H1 (cell line): Measurements from ENCODE around the gene ECT2L. TPM values are rescaled to one million over a fixed set of nuclear protein-coding genes. Genes with fewer than 3 reads are reported as not detected.

Source experiments
- CTCF ChIA-PET: fragments of 300-600 bp; sonication (Branson Sonifier 250); formaldehyde crosslinking; loops from one replicate; lab custom pipeline; 2021; ENCODE audit not compliant: partially characterized antibody; lab: Charles Lee
- POLR2A ChIA-PET: fragments of 300-600 bp; sonication (Branson Sonifier 250); formaldehyde crosslinking; loops from one replicate; lab custom pipeline; 2021; ENCODE audit warnings: inconsistent platforms; ENCODE audit not compliant: partially characterized antibody; lab: Charles Lee
- DNase-seq, 2 experiments: peaks; one replicate each; pipeline versions ENCODE4 v3.0.0 to v3.0.0-alpha.2; 2010 to 2022; ENCODE audit warnings: low spot score in 2 of 2, low read depth in 1 of 2, mixed read lengths in 1 of 2
- FAIRE-seq: peaks from 2 replicates; lab custom pipeline; 2011; peaks lifted over from hg19 to GRCh38; lab: Jason Lieb, UNC
- H2AFZ ChIP-seq: 2 replicates; pipeline ENCODE4 v1.8.1; 2012; ENCODE audit warnings: low read length, inconsistent platforms
- H2AK5ac ChIP-seq: 2 replicates; pipeline ENCODE4 v1.6.1; 2013; ENCODE audit warnings: low read depth, low read length
- H2BK120ac ChIP-seq: replicated peaks from 2 replicates; pipeline ENCODE3; 2013; ENCODE audit warnings: low read depth, low read length, inconsistent platforms
- H2BK12ac ChIP-seq: 2 replicates; pipeline ENCODE4 v1.6.1; 2013; ENCODE audit warnings: low read depth, low read length
- H2BK15ac ChIP-seq: 2 replicates; pipeline ENCODE4 v1.6.1; 2013; ENCODE audit warnings: low read length
- H2BK20ac ChIP-seq: 2 replicates; pipeline ENCODE4 v1.6.1; 2013; ENCODE audit warnings: low read length
- H2BK5ac ChIP-seq: 2 replicates; pipeline ENCODE4 v1.6.1; 2013; ENCODE audit warnings: low read depth, low read length
- H3K14ac ChIP-seq: 2 replicates; pipeline ENCODE4 v1.6.1; 2013; ENCODE audit warnings: inconsistent platforms; ENCODE audit not compliant: insufficient read length
- H3K18ac ChIP-seq: 2 replicates; pipeline ENCODE4 v1.6.1; 2013; ENCODE audit warnings: low read length; ENCODE audit errors: extremely low read depth
- H3K23ac ChIP-seq: 2 replicates; pipeline ENCODE4 v1.6.1; 2013; ENCODE audit warnings: inconsistent platforms; ENCODE audit not compliant: insufficient read length
- H3K23me2 ChIP-seq: 2 replicates; pipeline ENCODE4 v1.6.1; 2013; ENCODE audit warnings: low read depth, low read length
- H3K27ac ChIP-seq: 2 replicates; pipeline ENCODE4 v1.6.1; 2011; ENCODE audit warnings: low read depth, low read length, inconsistent platforms
- H3K27me3 ChIP-seq, 4 experiments: replicated peaks in 1 of 4; 1 replicate in 1 of 4; 2 replicates in 3 of 4; pipeline versions ENCODE4 v1.6.1 to v1.8.1; 2011 to 2013; ENCODE audit warnings: low read length in 3 of 4, mild to moderate bottlenecking in 3 of 4, inconsistent platforms in 2 of 4, mixed read lengths in 2 of 4, moderate library complexity in 1 of 4; ENCODE audit not compliant: control insufficient read depth in 3 of 4, insufficient read depth in 3 of 4; ENCODE audit errors: extremely low read depth in 1 of 4
- H3K36me3 ChIP-seq, 4 experiments: 2 replicates each; pipeline versions ENCODE4 v1.6.1 to v1.8.1; 2011 to 2013; ENCODE audit warnings: mild to moderate bottlenecking in 4 of 4, low read length in 3 of 4, moderate library complexity in 2 of 4, control low read depth in 1 of 4, inconsistent platforms in 1 of 4; ENCODE audit not compliant: insufficient read depth in 4 of 4, control insufficient read depth in 2 of 4
- H3K4ac ChIP-seq: replicated peaks from 2 replicates; pipeline ENCODE3; 2013; ENCODE audit warnings: low read length, low read depth, mixed read lengths, inconsistent platforms; ENCODE audit not compliant: insufficient read length
- H3K4me1 ChIP-seq, 4 experiments: replicated peaks in 1 of 4; 1 replicate in 1 of 4; 2 replicates in 3 of 4; pipeline versions ENCODE4 v1.6.1 to v1.8.1; 2011 to 2013; ENCODE audit warnings: low read length in 3 of 4, inconsistent platforms in 2 of 4, mixed read lengths in 1 of 4; ENCODE audit not compliant: insufficient read depth in 4 of 4, control insufficient read depth in 3 of 4
- H3K4me2 ChIP-seq, 2 experiments: 2 replicates each; pipeline versions ENCODE4 v1.6.1 to v1.8.1; 2011 to 2013; ENCODE audit warnings: low read depth in 2 of 2, low read length in 2 of 2, control low read depth in 1 of 2, inconsistent platforms in 1 of 2, mild to moderate bottlenecking in 1 of 2; ENCODE audit not compliant: insufficient read depth in 1 of 2
- H3K4me3 ChIP-seq, 4 experiments: fragments of 200-600, 300-600 bp in 1 of 4; sonication (generic), shearing (Covaris generic), sonication (Bioruptor Twin) in 1 of 4; 2 replicates each; pipeline versions ENCODE4 v1.5.1 to v1.8.1; 2011 to 2016; ENCODE audit warnings: low read length in 4 of 4, low read depth in 3 of 4, control low read depth in 2 of 4, inconsistent platforms in 2 of 4, mild to moderate bottlenecking in 2 of 4, mixed read lengths in 1 of 4, moderate library complexity in 1 of 4; ENCODE audit not compliant: insufficient read depth in 2 of 4; ENCODE audit errors: extremely low read depth in 1 of 4
- H3K56ac ChIP-seq: replicated peaks from 2 replicates; pipeline ENCODE3; 2013; ENCODE audit warnings: low read depth, mild to moderate bottlenecking, mixed read lengths, low read length, inconsistent platforms; ENCODE audit not compliant: insufficient read length
- H3K79me1 ChIP-seq: 2 replicates; pipeline ENCODE4 v1.6.1; 2013; ENCODE audit warnings: low read depth, low read length, control low read depth
- H3K79me2 ChIP-seq, 2 experiments: 2 replicates each; pipeline versions ENCODE4 v1.6.1 to v1.8.1; 2012 to 2013; ENCODE audit warnings: low read length in 2 of 2, mild to moderate bottlenecking in 2 of 2, inconsistent platforms in 1 of 2; ENCODE audit not compliant: insufficient read depth in 2 of 2, control insufficient read depth in 1 of 2
- H3K9ac ChIP-seq, 4 experiments: replicated peaks in 1 of 4; 1 replicate in 1 of 4; 2 replicates in 3 of 4; pipeline versions ENCODE4 v1.6.1 to v1.8.1; 2011 to 2013; ENCODE audit warnings: low read depth in 3 of 4, low read length in 3 of 4, control low read depth in 2 of 4, mild to moderate bottlenecking in 2 of 4, moderate library complexity in 2 of 4, inconsistent platforms in 1 of 4; ENCODE audit errors: extremely low read depth in 1 of 4
- H3K9me3 ChIP-seq, 2 experiments: 2 replicates each; pipeline versions ENCODE4 v1.6.1 to v1.8.1; 2012 to 2013; ENCODE audit warnings: mild to moderate bottlenecking in 2 of 2, moderate library complexity in 2 of 2, control low read depth in 1 of 2, inconsistent platforms in 1 of 2, low read depth in 1 of 2, low read length in 1 of 2, mixed read lengths in 1 of 2; ENCODE audit not compliant: insufficient read depth in 2 of 2
- H4K20me1 ChIP-seq, 2 experiments: replicated peaks in 1 of 2; 2 replicates each; pipeline versions ENCODE3 to v1.8.1; 2011 to 2013; ENCODE audit warnings: inconsistent platforms in 2 of 2, low read length in 2 of 2, mild to moderate bottlenecking in 1 of 2; ENCODE audit not compliant: insufficient read depth in 2 of 2, control insufficient read depth in 1 of 2
- H4K5ac ChIP-seq: 2 replicates; pipeline ENCODE4 v1.6.1; 2013; ENCODE audit warnings: low read length, low read depth, mixed read lengths, inconsistent platforms; ENCODE audit not compliant: insufficient read length
- H4K8ac ChIP-seq: 2 replicates; pipeline ENCODE4 v1.8.0; 2013; ENCODE audit warnings: mild to moderate bottlenecking, moderate library complexity, low read length, inconsistent platforms; ENCODE audit not compliant: insufficient read depth; ENCODE audit errors: extremely low read depth
- H4K91ac ChIP-seq: replicated peaks from 2 replicates; pipeline ENCODE3; 2013; ENCODE audit warnings: low read length, mixed read lengths, inconsistent platforms; ENCODE audit not compliant: insufficient read length
- ATF3 ChIP-seq: IDR thresholded peaks from 2 replicates; pipeline ENCODE4 v1.6.1; 2011; ENCODE audit warnings: low read depth, mild to moderate bottlenecking, low read length; ENCODE audit not compliant: insufficient read depth
- BCL11A ChIP-seq, 2 experiments: IDR thresholded peaks; one replicate each; pipeline ENCODE4 v1.6.1; 2011; ENCODE audit warnings: low read depth in 2 of 2, low read length in 2 of 2, mild to moderate bottlenecking in 2 of 2
- CBX5 ChIP-seq: fragments of 300-800, 300-1000 bp; sonication (generic); IDR thresholded peaks from 2 replicates; pipeline ENCODE4 v1.7.1; 2016; ENCODE audit warnings: antibody characterized with exemption, low read length, low read depth
- EGR1 ChIP-seq: IDR thresholded peaks from 2 replicates; pipeline ENCODE4 v1.6.1; 2011; ENCODE audit warnings: low read depth, low read length, borderline replicate concordance
- EZH2 ChIP-seq: fragments of 200-600 bp; sonication (generic); IDR thresholded peaks from 2 replicates; pipeline ENCODE4 v1.7.1; 2012; ENCODE audit warnings: low read depth, mild to moderate bottlenecking, moderate library complexity, low read length, inconsistent platforms; ENCODE audit not compliant: severe bottlenecking
- HDAC2 ChIP-seq, 2 experiments: fragments of 300-600 bp in 1 of 2; sonication (generic) in 1 of 2; IDR thresholded peaks; 2 replicates each; pipeline ENCODE4 v1.6.1; 2011 to 2012; ENCODE audit warnings: low read depth in 2 of 2, low read length in 2 of 2, mild to moderate bottlenecking in 2 of 2, moderate library complexity in 2 of 2, borderline replicate concordance in 1 of 2, inconsistent platforms in 1 of 2
- MAX ChIP-seq: IDR thresholded peaks from 2 replicates; pipeline ENCODE4 v1.6.1; 2012; ENCODE audit warnings: inconsistent platforms
- POU5F1 ChIP-seq: IDR thresholded peaks from 2 replicates; pipeline ENCODE4 v1.6.1; 2011; ENCODE audit warnings: low read depth, mild to moderate bottlenecking, low read length, moderate library complexity
- RXRA ChIP-seq: IDR thresholded peaks from 2 replicates; pipeline ENCODE4 v1.6.1; 2011; ENCODE audit warnings: low read depth, mild to moderate bottlenecking, low read length, moderate library complexity; ENCODE audit not compliant: insufficient read depth
- TBP ChIP-seq: IDR thresholded peaks from 2 replicates; pipeline ENCODE4 v1.6.1; 2011; ENCODE audit warnings: low read depth, low read length, improper control_type of control experiment
- WGBS, 2 experiments: shearing (Covaris generic) in 1 of 2; methylation state at CpG; one replicate each; pipeline versions ENCODE4 v1.1.6 to v1.1.7; 2013 to 2015; ENCODE audit warnings: low lambda C conversion rate in 2 of 2, mixed read lengths in 2 of 2, inconsistent platforms in 1 of 2, low coverage in 1 of 2, missing lambda C conversion rate in 1 of 2; ENCODE audit not compliant: insufficient replicate concordance in 2 of 2, insufficient coverage in 1 of 2, insufficient read length in 1 of 2; ENCODE audit errors: extremely low coverage in 1 of 2, missing lambda C conversion rate in 1 of 2; 5-methylcytosine and 5-hydroxymethylcytosine counted together
- polyA plus RNA-seq, 7 experiments: library from polyadenylated mRNA; depleted of rRNA in 3 of 7; stranded (reverse) in 5 of 7; unstranded in 2 of 7; fragments of >200 nt in 5 of 7; fragments of 200-250 nt in 2 of 7; gene quantifications; 1 replicate in 5 of 7; 2 replicates in 1 of 7; 4 replicates in 1 of 7; pipeline versions ENCODE4 v1.2.1 to v1.2.3, GENCODE V29; 2011 to 2013; ENCODE audit warnings: missing spikeins in 2 of 7, mixed read lengths in 2 of 7
- total RNA-seq: library from RNA; stranded (reverse); fragmentation: NEBNext Ultra II Directional; extraction: Animal tissue kit (Norgen Biotek cat#: 25700); gene quantifications from 2 replicates; pipeline ENCODE4 v1.2.1, GENCODE V29; 2021

The ECT2L gene
- total and polyA plus RNA-seq, 2 of the 8 experiments (the other 6 are each of a cell fraction or from before 2014, with no cell fraction given): not detected

- no peaks in the 10 kb centered on the region; the same call in 1 of the 2 replicates for H3K23me2 ChIP-seq
- no peak overlapping the region for H2BK12ac ChIP-seq
- H3K23ac ChIP-seq: no peak overlapping the region
- no peaks in the 10 kb centered on the region for H4K20me1 ChIP-seq
- H2BK15ac ChIP-seq: no peak overlapping the region
- H3K9ac ChIP-seq: no peak overlapping the region
- H3K4ac ChIP-seq: no peak overlapping the region
- no peak overlapping the region for H2BK5ac ChIP-seq
- no peaks in the 10 kb centered on the region for H3K9me3 ChIP-seq
- peaks cover 0 to 1% (median 0%) of the 10 kb centered on the region in 4 experiments; a peak in 1 of 7 replicates for H3K27me3 ChIP-seq
- no peaks in the 10 kb centered on the region for H3K36me3 ChIP-seq
- no peak overlapping the region for H3K18ac ChIP-seq
- no peak overlapping the region for H4K91ac ChIP-seq
- H3K4me2 ChIP-seq: no peak overlapping the region
- CTCF ChIA-PET: interaction anchor here (0.8 to 1.7 kb wide), 4 partner anchors 10 to 303 kb away, joined by 3 to 5 read pairs (median 4); no protein-coding TSS in a partner anchor
- H2BK20ac ChIP-seq: no peak overlapping the region
- no peak overlapping the region for H2AFZ ChIP-seq
- H3K56ac ChIP-seq: no peak overlapping the region
- H4K8ac ChIP-seq: no peak overlapping the region
- TF ChIP-seq POU5F1 (no peak), MAX (no peak), EZH2 (no peak), RXRA (no peak), CBX5 (no peak), BCL11A (IDR thresholded peaks at IDR 0.05; ENCODE audit: low read depth in 2 of 2, low read length in 2 of 2) (no peak), TBP (no peak), HDAC2 (IDR thresholded peaks at IDR 0.05; ENCODE audit: borderline replicate concordance in 1 of 2, low read depth in 2 of 2, low read length in 2 of 2) (no peak), EGR1 (no peak), ATF3 (no peak)
- TF ChIP-seq, all 59 proteins: peak for 0
- WGBS, 2 experiments: 91% methylated on average over 9 of the region's 9 CpGs; no CpG with 5 or more reads in 1 of the 2 experiments
- H3K79me2 ChIP-seq: no peaks in the 10 kb centered on the region
- no peaks in the 10 kb centered on the region for H3K79me1 ChIP-seq
- POLR2A ChIA-PET: no interaction called here
- H4K5ac ChIP-seq: no peak overlapping the region
- no peak overlapping the region for H3K4me3 ChIP-seq
- no peaks in the 10 kb centered on the region for H3K4me1 ChIP-seq
- no peak overlapping the region for H3K14ac ChIP-seq
- DNase-seq (no peak), FAIRE-seq (no peak)
- H3K27ac ChIP-seq: no peak overlapping the region
- no peak overlapping the region for H2AK5ac ChIP-seq
- no peak overlapping the region for H2BK120ac ChIP-seq
Observed at GRCh38 chr6:138805016-138805765, 9.3 kb downstream of the ECT2L start.
